WTC11 (cell line): Measurements from ENCODE around the gene ZDHHC22. TPM values are rescaled to one million over a fixed set of nuclear protein-coding genes. Genes with fewer than 3 reads are reported as not detected.

Source experiments
- ATF1 ChIP-seq: sonication (generic); formaldehyde crosslinking; IDR thresholded peaks from 2 replicates; pipeline ENCODE4 v1.8.1; 2023; ENCODE audit warnings: mild to moderate bottlenecking, moderate library complexity, missing genetic modification reagents
- E2F5 ChIP-seq: sonication (generic); formaldehyde crosslinking; IDR thresholded peaks from 2 replicates; pipeline ENCODE4 v1.8.1; 2022; ENCODE audit warnings: mild to moderate bottlenecking, moderate library complexity, missing genetic modification reagents
- ESRRA ChIP-seq: sonication (generic); formaldehyde crosslinking; IDR thresholded peaks from 2 replicates; pipeline ENCODE4 v1.8.1; 2022; ENCODE audit warnings: mild to moderate bottlenecking, missing genetic modification reagents, borderline replicate concordance
- FOXK1 ChIP-seq: sonication (generic); formaldehyde crosslinking; IDR thresholded peaks from 2 replicates; pipeline ENCODE4 v1.8.0; 2022; ENCODE audit warnings: mild to moderate bottlenecking, moderate library complexity, missing genetic modification reagents
- FOXP1 ChIP-seq: sonication (generic); formaldehyde crosslinking; IDR thresholded peaks from 2 replicates; pipeline ENCODE4 v1.8.0; 2022; ENCODE audit warnings: missing genetic modification reagents, mild to moderate bottlenecking, moderate library complexity, borderline replicate concordance
- NFATC4 ChIP-seq: fragments of 250-450 bp; sonication (Bioruptor Pico); IDR thresholded peaks from 2 replicates; pipeline ENCODE4 v1.9.0; 2021; ENCODE audit warnings: mild to moderate bottlenecking
- NR1H2 ChIP-seq: sonication (generic); formaldehyde crosslinking; IDR thresholded peaks from 2 replicates; pipeline ENCODE4 v1.9.0; 2021; ENCODE audit warnings: mild to moderate bottlenecking, moderate library complexity, missing genetic modification reagents
- TEAD4 ChIP-seq: sonication (generic); formaldehyde crosslinking; IDR thresholded peaks from 2 replicates; pipeline ENCODE4 v1.8.0; 2022; ENCODE audit warnings: mild to moderate bottlenecking, missing genetic modification reagents
- USF1 ChIP-seq: sonication (generic); formaldehyde crosslinking; IDR thresholded peaks from 2 replicates; pipeline ENCODE4 v1.8.0; 2022; ENCODE audit warnings: mild to moderate bottlenecking, missing genetic modification reagents
- ZNF138 ChIP-seq: sonication (generic); formaldehyde crosslinking; conservative IDR thresholded peaks from 2 replicates; pipeline ENCODE4 v1.8.1; 2022; ENCODE audit warnings: mild to moderate bottlenecking, moderate library complexity, missing genetic modification reagents
- ZNF232 ChIP-seq: sonication (generic); formaldehyde crosslinking; IDR thresholded peaks from 2 replicates; pipeline ENCODE4 v1.8.0; 2022; ENCODE audit warnings: mild to moderate bottlenecking, missing genetic modification reagents
- ZNF532 ChIP-seq: fragments of 250-450 bp; sonication (Bioruptor Pico); IDR thresholded peaks from 2 replicates; pipeline ENCODE4 v1.9.0; 2021; ENCODE audit warnings: mild to moderate bottlenecking, borderline replicate concordance
- total RNA-seq: library from RNA; stranded (reverse); gene quantifications from 3 replicates; pipeline ENCODE4 v1.2.3, GENCODE V29; 2021
- TF ChIP-seq, protein P1 (sequence below): sonication (generic); formaldehyde crosslinking; IDR thresholded peaks from 2 replicates; pipeline ENCODE4 v1.8.1; 2023; ENCODE audit warnings: mild to moderate bottlenecking, moderate library complexity, missing genetic modification reagents
- TF ChIP-seq, protein P2 (sequence below): sonication (generic); formaldehyde crosslinking; IDR thresholded peaks from 2 replicates; pipeline ENCODE4 v1.8.1; 2022; ENCODE audit warnings: low read depth, missing genetic modification reagents, borderline replicate concordance
- TF ChIP-seq, protein P3 (sequence below): sonication (generic); formaldehyde crosslinking; IDR thresholded peaks from 2 replicates; pipeline ENCODE4 v1.8.1; 2023; ENCODE audit warnings: mild to moderate bottlenecking, missing genetic modification reagents
- TF ChIP-seq, protein P4 (sequence below): fragments of 250-450 bp; sonication (Bioruptor Pico); IDR thresholded peaks from 2 replicates; pipeline ENCODE4 v1.8.0; 2021; ENCODE audit warnings: mild to moderate bottlenecking
- TF ChIP-seq, protein P5 (sequence below): sonication (generic); formaldehyde crosslinking; IDR thresholded peaks from 2 replicates; pipeline ENCODE4 v1.8.1; 2022; ENCODE audit warnings: missing genetic modification reagents, borderline replicate concordance
- TF ChIP-seq, protein P6 (sequence below): sonication (generic); formaldehyde crosslinking; IDR thresholded peaks from 2 replicates; pipeline ENCODE4 v1.8.0; 2022; ENCODE audit warnings: missing genetic modification reagents

ZDHHC22 gene
- total RNA-seq, 1 experiment from 2014 or later, result 47.7 TPM

- TF ChIP-seq, protein P1, sequence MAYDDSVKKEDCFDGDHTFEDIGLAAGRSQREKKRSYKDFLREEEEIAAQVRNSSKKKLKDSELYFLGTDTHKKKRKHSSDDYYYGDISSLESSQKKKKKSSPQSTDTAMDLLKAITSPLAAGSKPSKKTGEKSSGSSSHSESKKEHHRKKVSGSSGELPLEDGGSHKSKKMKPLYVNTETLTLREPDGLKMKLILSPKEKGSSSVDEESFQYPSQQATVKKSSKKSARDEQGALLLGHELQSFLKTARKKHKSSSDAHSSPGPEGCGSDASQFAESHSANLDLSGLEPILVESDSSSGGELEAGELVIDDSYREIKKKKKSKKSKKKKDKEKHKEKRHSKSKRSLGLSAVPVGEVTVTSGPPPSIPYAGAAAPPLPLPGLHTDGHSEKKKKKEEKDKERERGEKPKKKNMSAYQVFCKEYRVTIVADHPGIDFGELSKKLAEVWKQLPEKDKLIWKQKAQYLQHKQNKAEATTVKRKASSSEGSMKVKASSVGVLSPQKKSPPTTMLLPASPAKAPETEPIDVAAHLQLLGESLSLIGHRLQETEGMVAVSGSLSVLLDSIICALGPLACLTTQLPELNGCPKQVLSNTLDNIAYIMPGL (CRISPR knock-in tag), result peak; percentile 88
- no peak for TF ChIP-seq NR1H2
- no peak for TF ChIP-seq TEAD4
- TF ChIP-seq, protein P2, sequence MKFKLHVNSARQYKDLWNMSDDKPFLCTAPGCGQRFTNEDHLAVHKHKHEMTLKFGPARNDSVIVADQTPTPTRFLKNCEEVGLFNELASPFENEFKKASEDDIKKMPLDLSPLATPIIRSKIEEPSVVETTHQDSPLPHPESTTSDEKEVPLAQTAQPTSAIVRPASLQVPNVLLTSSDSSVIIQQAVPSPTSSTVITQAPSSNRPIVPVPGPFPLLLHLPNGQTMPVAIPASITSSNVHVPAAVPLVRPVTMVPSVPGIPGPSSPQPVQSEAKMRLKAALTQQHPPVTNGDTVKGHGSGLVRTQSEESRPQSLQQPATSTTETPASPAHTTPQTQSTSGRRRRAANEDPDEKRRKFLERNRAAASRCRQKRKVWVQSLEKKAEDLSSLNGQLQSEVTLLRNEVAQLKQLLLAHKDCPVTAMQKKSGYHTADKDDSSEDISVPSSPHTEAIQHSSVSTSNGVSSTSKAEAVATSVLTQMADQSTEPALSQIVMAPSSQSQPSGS (CRISPR knock-in tag), result no peak; the same call in 1 of the 2 replicates
- no peak for TF ChIP-seq ATF1 (CRISPR knock-in tag)
- TF ChIP-seq ZNF138 (CRISPR knock-in tag), result no peak; the same call in 1 of the 2 replicates
- TF ChIP-seq, protein P3, sequence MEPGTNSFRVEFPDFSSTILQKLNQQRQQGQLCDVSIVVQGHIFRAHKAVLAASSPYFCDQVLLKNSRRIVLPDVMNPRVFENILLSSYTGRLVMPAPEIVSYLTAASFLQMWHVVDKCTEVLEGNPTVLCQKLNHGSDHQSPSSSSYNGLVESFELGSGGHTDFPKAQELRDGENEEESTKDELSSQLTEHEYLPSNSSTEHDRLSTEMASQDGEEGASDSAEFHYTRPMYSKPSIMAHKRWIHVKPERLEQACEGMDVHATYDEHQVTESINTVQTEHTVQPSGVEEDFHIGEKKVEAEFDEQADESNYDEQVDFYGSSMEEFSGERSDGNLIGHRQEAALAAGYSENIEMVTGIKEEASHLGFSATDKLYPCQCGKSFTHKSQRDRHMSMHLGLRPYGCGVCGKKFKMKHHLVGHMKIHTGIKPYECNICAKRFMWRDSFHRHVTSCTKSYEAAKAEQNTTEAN (CRISPR knock-in tag), result peak; percentile 66; the same call in 1 of the 2 replicates
- 0 out of 2 replicates have a peak, but pooled peaks have one; percentile 16 for TF ChIP-seq FOXP1 (CRISPR knock-in tag)
- no peak for TF ChIP-seq ESRRA (CRISPR knock-in tag)
- peak; percentile 86; the same call in 1 of the 2 replicates for TF ChIP-seq ZNF232 (CRISPR knock-in tag)
- TF ChIP-seq NFATC4 (CRISPR knock-in tag), result no peak
- TF ChIP-seq E2F5 (CRISPR knock-in tag), result peak; percentile 57; the same call in 1 of the 2 replicates
- peak; percentile 73 for TF ChIP-seq FOXK1 (CRISPR knock-in tag)
- TF ChIP-seq, protein P4, sequence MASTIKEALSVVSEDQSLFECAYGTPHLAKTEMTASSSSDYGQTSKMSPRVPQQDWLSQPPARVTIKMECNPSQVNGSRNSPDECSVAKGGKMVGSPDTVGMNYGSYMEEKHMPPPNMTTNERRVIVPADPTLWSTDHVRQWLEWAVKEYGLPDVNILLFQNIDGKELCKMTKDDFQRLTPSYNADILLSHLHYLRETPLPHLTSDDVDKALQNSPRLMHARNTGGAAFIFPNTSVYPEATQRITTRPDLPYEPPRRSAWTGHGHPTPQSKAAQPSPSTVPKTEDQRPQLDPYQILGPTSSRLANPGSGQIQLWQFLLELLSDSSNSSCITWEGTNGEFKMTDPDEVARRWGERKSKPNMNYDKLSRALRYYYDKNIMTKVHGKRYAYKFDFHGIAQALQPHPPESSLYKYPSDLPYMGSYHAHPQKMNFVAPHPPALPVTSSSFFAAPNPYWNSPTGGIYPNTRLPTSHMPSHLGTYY (CRISPR knock-in tag), result no peak
- TF ChIP-seq, protein P5, sequence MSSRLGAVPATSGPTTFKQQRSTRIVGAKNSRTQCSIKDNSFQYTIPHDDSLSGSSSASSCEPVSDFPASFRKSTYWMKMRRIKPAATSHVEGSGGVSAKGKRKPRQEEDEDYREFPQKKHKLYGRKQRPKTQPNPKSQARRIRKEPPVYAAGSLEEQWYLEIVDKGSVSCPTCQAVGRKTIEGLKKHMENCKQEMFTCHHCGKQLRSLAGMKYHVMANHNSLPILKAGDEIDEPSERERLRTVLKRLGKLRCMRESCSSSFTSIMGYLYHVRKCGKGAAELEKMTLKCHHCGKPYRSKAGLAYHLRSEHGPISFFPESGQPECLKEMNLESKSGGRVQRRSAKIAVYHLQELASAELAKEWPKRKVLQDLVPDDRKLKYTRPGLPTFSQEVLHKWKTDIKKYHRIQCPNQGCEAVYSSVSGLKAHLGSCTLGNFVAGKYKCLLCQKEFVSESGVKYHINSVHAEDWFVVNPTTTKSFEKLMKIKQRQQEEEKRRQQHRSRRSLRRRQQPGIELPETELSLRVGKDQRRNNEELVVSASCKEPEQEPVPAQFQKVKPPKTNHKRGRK, result no peak
- TF ChIP-seq ZNF532 (CRISPR knock-in tag), result no peak
- TF ChIP-seq, protein P6, sequence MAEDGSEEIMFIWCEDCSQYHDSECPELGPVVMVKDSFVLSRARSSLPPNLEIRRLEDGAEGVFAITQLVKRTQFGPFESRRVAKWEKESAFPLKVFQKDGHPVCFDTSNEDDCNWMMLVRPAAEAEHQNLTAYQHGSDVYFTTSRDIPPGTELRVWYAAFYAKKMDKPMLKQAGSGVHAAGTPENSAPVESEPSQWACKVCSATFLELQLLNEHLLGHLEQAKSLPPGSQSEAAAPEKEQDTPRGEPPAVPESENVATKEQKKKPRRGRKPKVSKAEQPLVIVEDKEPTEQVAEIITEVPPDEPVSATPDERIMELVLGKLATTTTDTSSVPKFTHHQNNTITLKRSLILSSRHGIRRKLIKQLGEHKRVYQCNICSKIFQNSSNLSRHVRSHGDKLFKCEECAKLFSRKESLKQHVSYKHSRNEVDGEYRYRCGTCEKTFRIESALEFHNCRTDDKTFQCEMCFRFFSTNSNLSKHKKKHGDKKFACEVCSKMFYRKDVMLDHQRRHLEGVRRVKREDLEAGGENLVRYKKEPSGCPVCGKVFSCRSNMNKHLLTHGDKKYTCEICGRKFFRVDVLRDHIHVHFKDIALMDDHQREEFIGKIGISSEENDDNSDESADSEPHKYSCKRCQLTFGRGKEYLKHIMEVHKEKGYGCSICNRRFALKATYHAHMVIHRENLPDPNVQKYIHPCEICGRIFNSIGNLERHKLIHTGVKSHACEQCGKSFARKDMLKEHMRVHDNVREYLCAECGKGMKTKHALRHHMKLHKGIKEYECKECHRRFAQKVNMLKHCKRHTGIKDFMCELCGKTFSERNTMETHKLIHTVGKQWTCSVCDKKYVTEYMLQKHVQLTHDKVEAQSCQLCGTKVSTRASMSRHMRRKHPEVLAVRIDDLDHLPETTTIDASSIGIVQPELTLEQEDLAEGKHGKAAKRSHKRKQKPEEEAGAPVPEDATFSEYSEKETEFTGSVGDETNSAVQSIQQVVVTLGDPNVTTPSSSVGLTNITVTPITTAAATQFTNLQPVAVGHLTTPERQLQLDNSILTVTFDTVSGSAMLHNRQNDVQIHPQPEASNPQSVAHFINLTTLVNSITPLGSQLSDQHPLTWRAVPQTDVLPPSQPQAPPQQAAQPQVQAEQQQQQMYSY (CRISPR knock-in tag), result no peak
- TF ChIP-seq USF1 (CRISPR knock-in tag), result peak; percentile 97
These were observed 43.7 kb downstream of the ZDHHC22 start, which contains the start of gene CIPC (continued) for GRCh38 chr14:77097700-77098528.
